HFFc6 (cell line): ENCODE measurements around the gene RFC3. TPM values are rescaled to one million over a fixed set of nuclear protein-coding genes. Genes with fewer than 3 reads are reported as not detected.
"Not testable (repeated sequence)": the region's sequence is repeated elsewhere in the genome, so short reads cannot be mapped to it uniquely, and the experiment has no call there.

ENCODE experiments used
- DNase-seq: peaks from one replicate; pipeline ENCODE4 v3.0.0-alpha.2; 2018
- H3K27ac Mint-ChIP-seq: 2 replicates; pipeline ENCODE4 v1.8.0; 2020; ENCODE audit warnings: mild to moderate bottlenecking, mixed read lengths
- H3K27me3 Mint-ChIP-seq: 2 replicates; pipeline ENCODE4 v1.8.0; 2021; ENCODE audit warnings: mild to moderate bottlenecking, moderate library complexity, mixed read lengths; ENCODE audit not compliant: insufficient read depth
- H3K36me3 Mint-ChIP-seq: 2 replicates; pipeline ENCODE4 v1.8.0; 2021; ENCODE audit warnings: low read depth, mixed read lengths
- H3K4me1 Mint-ChIP-seq: 2 replicates; pipeline ENCODE4 v1.8.0; 2020; ENCODE audit warnings: low read depth, mixed read lengths
- H3K4me3 Mint-ChIP-seq: 2 replicates; pipeline ENCODE4 v1.8.0; 2020; ENCODE audit warnings: mild to moderate bottlenecking, moderate library complexity, mixed read lengths
- H3K9me3 Mint-ChIP-seq: 2 replicates; pipeline ENCODE4 v1.8.0; 2020; ENCODE audit warnings: mild to moderate bottlenecking, mixed read lengths
- CTCF ChIP-seq: fragments of 200-600 bp; sonication (generic); IDR thresholded peaks from 2 replicates; pipeline ENCODE4 v1.5.0; 2021; ENCODE audit warnings: antibody characterized with exemption, mild to moderate bottlenecking
- total RNA-seq, 6 experiments: library from RNA; stranded (reverse); fragmentation: NEBNext Ultra II Directional; extraction: Animal tissue kit (Norgen Biotek cat#: 25700); gene quantifications; 2 replicates in 1 of 6; 3 replicates in 5 of 6; pipeline ENCODE4 v1.2.3, GENCODE V29; 2021

Gene RFC3
- total RNA-seq, 6 experiments from 2014 or later = 8.8 to 16.2 (median 15.1) TPM

GRCh38 chr13:33797622-33798021, 20.3 kb upstream of the RFC3 start:
- Mint-ChIP-seq H3K9me3 (no peaks in the 10 kb centered on the region), H3K27ac (no peak overlapping the region; the same call in 1 of the 2 replicates), H3K4me1 (peaks cover 21% of the 10 kb centered on the region), H3K4me3 (peak overlapping the region; percentile 72), H3K27me3 (no peaks in the 10 kb centered on the region; the same call in none of the 2 replicates), H3K36me3 (no peaks in the 10 kb centered on the region)
- no peak for TF ChIP-seq CTCF
- DNase-seq = no peak

- no peak for DNase-seq
- H3K27me3 Mint-ChIP-seq = no peaks in the 10 kb centered on the region; the same call in none of the 2 replicates
- no peak for TF ChIP-seq CTCF
- no peaks in the 10 kb centered on the region for H3K9me3 Mint-ChIP-seq
- peak overlapping the region; percentile 72 for H3K4me3 Mint-ChIP-seq
- H3K36me3 Mint-ChIP-seq = no peaks in the 10 kb centered on the region
- no peak overlapping the region for H3K27ac Mint-ChIP-seq
- peaks cover 21% of the 10 kb centered on the region for H3K4me1 Mint-ChIP-seq
Observed at GRCh38 chr13:33798023-33798422, 19.9 kb upstream of the RFC3 start.

- TF ChIP-seq CTCF = peak; percentile 68
- Mint-ChIP-seq H3K4me3 (peak overlapping the region; percentile 61), H3K9me3 (no peaks in the 10 kb centered on the region), H3K27me3 (no peaks in the 10 kb centered on the region; the same call in none of the 2 replicates), H3K36me3 (no peaks in the 10 kb centered on the region), H3K27ac (no peak overlapping the region), H3K4me1 (peaks cover 21% of the 10 kb centered on the region)
- DNase-seq = peak; percentile 40
Observed at GRCh38 chr13:33799950-33800592, 17.9 kb upstream of the RFC3 start.

GRCh38 chr13:33800646-33801186, 17.2 kb upstream of the RFC3 start:
- peak overlapping the region; percentile 61 for H3K4me3 Mint-ChIP-seq
- H3K27ac Mint-ChIP-seq = no peak overlapping the region
- H3K9me3 Mint-ChIP-seq = no peaks in the 10 kb centered on the region
- no peaks in the 10 kb centered on the region; the same call in none of the 2 replicates for H3K27me3 Mint-ChIP-seq
- H3K36me3 Mint-ChIP-seq = no peaks in the 10 kb centered on the region
- peaks cover 21% of the 10 kb centered on the region for H3K4me1 Mint-ChIP-seq
- TF ChIP-seq CTCF = no peak
- no peak for DNase-seq

GRCh38 chr13:33806470-33807248, 11.3 kb upstream of the RFC3 start:
- no peak for DNase-seq
- H3K27ac Mint-ChIP-seq = no peak overlapping the region
- H3K36me3 Mint-ChIP-seq = no peaks in the 10 kb centered on the region
- H3K27me3 Mint-ChIP-seq = no peaks in the 10 kb centered on the region; the same call in 1 of the 2 replicates
- no peaks in the 10 kb centered on the region for H3K9me3 Mint-ChIP-seq
- H3K4me3 Mint-ChIP-seq = no peak overlapping the region
- H3K4me1 Mint-ChIP-seq = no peaks in the 10 kb centered on the region
- TF ChIP-seq CTCF = no peak

- not testable (repeated sequence) for DNase-seq, H3K4me1 Mint-ChIP-seq, H3K27ac Mint-ChIP-seq, H3K27me3 Mint-ChIP-seq, H3K4me3 Mint-ChIP-seq, H3K36me3 Mint-ChIP-seq, H3K9me3 Mint-ChIP-seq
Observed at GRCh38 chr13:33812829-33813228, 5.1 kb upstream of the RFC3 start.
